Choroid plexus epithelial cell (primary cell): ENCODE data around the gene MLPH.
"Not testable (repeated sequence)": the region's sequence is repeated elsewhere in the genome, so short reads cannot be mapped to it uniquely, and the experiment has no call there.

Source experiments
- DNase-seq: peaks from one replicate; pipeline ENCODE4 v3.0.0-alpha.2; 2010; ENCODE audit warnings: low read depth
- H3K4me3 ChIP-seq: 2 replicates; pipeline ENCODE4 v1.5.1; 2011; ENCODE audit warnings: low read depth, mild to moderate bottlenecking, control low read depth, low read length, moderate library complexity
- CTCF ChIP-seq: conservative IDR thresholded peaks from 2 replicates; pipeline ENCODE4 v1.5.1; 2011; ENCODE audit warnings: low read depth, mild to moderate bottlenecking, control low read depth, inconsistent platforms, low read length, moderate library complexity

The MLPH gene

GRCh38 chr2:237467447-237468179 is 19.4 kb upstream of the MLPH start:
- no peak overlapping the region for H3K4me3 ChIP-seq
- DNase-seq: no peak
- TF ChIP-seq CTCF: no peak

- H3K4me3 ChIP-seq, DNase-seq: not testable (repeated sequence)
Measured at GRCh38 chr2:237469410-237469809, 17.6 kb upstream of the MLPH start.

- DNase-seq: no peak
- no peak overlapping the region for H3K4me3 ChIP-seq
- no peak for TF ChIP-seq CTCF
Measured at GRCh38 chr2:237469849-237470248, 17.2 kb upstream of the MLPH start.

GRCh38 chr2:237470914-237471313 is 16.1 kb upstream of the MLPH start:
- H3K4me3 ChIP-seq: no peak overlapping the region
- DNase-seq: no peak
- TF ChIP-seq CTCF: no peak

GRCh38 chr2:237471438-237472186 is 15.4 kb upstream of the MLPH start:
- DNase-seq: peak; percentile 80
- no peak overlapping the region for H3K4me3 ChIP-seq
- TF ChIP-seq CTCF: peak; percentile 87

- no peak overlapping the region for H3K4me3 ChIP-seq
- no peak for DNase-seq
- no peak for TF ChIP-seq CTCF
Measured at GRCh38 chr2:237472187-237472712, 14.8 kb upstream of the MLPH start.

GRCh38 chr2:237472909-237473877 is 13.9 kb upstream of the MLPH start:
- DNase-seq: no peak
- TF ChIP-seq CTCF: no peak
- H3K4me3 ChIP-seq: no peak overlapping the region
